Measurements from ENCODE around the gene POLN.

GRCh38 chr4:2076908-2077536 lies 164.9 kb downstream of the POLN start:
- TF ChIP-seq CTCF (IDR thresholded peaks at IDR 0.05) = no peak
- no peak for TF ChIP-seq POLR2A (IDR thresholded peaks at IDR 0.05)

Data from uterus (tissue), 2 donors.